HCT116 (cell line): ENCODE results near the gene OS9. TPM values are rescaled to one million over a fixed set of nuclear protein-coding genes. Genes with fewer than 3 reads are reported as not detected.
A peak's percentile ranks its signal among the peaks of the same experiment; 100 is the strongest.

ENCODE experiments used
- ATAC-seq: fragments of 200-7000 bp; cut with Tn5 transposase; 2 replicates; pipeline ENCODE4 v1.9.1; 2020; ENCODE audit warnings: mild to moderate bottlenecking, moderate library complexity
- BruUV-seq: library from RNA; stranded (reverse); fragments of 400-500 nt; replicated peaks from 2 replicates; lab custom pipeline; 2021; lab: Mats Ljungman, UMichigan
- CTCF ChIA-PET: fragments of 300-600 bp; sonication (Branson Sonifier 250); formaldehyde crosslinking; loops from one replicate; lab custom pipeline; 2021; ENCODE audit warnings: antibody characterized with exemption; lab: Charles Lee
- POLR2A ChIA-PET: fragments of 300-600, 350-600 bp; sonication (Branson Sonifier 250); formaldehyde crosslinking; loops from one replicate; lab custom pipeline; 2021; ENCODE audit warnings: antibody characterized with exemption; lab: Charles Lee
- RAD21 ChIA-PET, 2 experiments: fragments of 300-600 bp; sonication (Branson Sonifier 250); formaldehyde crosslinking; loops; one replicate each; lab custom pipeline; 2023; ENCODE audit warnings: low total read pairs in 2 of 2; ENCODE audit not compliant: uncharacterized antibody in 2 of 2, unreplicated experiment in 2 of 2, low non-redundant PET in 1 of 2; lab: Charles Lee
- DNase-seq: peaks from one replicate; pipeline ENCODE4 v3.0.0-alpha.2; 2010; ENCODE audit warnings: low read depth, low spot score
- H2AFZ ChIP-seq: fragments of 200-600 bp; shearing (Covaris generic), sonication (generic); 2 replicates; pipeline ENCODE4 v1.6.1; 2017; ENCODE audit warnings: low read depth, mixed run types, mixed read lengths, antibody characterized with exemption, low read length; ENCODE audit not compliant: poor library complexity, severe bottlenecking
- H3K27ac ChIP-seq: 2 replicates; pipeline ENCODE4 v1.5.1; 2012; ENCODE audit warnings: low read depth, low read length
- H3K27me3 ChIP-seq: fragments of 200-600 bp; sonication (generic); 2 replicates; pipeline ENCODE4 v1.6.1; 2016; ENCODE audit warnings: mixed run types, low read length, mixed read lengths; ENCODE audit not compliant: insufficient read depth
- H3K36me3 ChIP-seq, 2 experiments: fragments of 200-500 bp in 1 of 2; fragments of 200-600 bp in 1 of 2; sonication (Bioruptor generic) in 1 of 2; sonication (generic) in 1 of 2; 2 replicates each; pipeline versions ENCODE4 v1.5.1 to v1.6.1; 2014 to 2016; ENCODE audit warnings: low read length in 2 of 2, inconsistent platforms in 1 of 2, mixed read lengths in 1 of 2, mixed run types in 1 of 2; ENCODE audit not compliant: insufficient read depth in 2 of 2, control insufficient read depth in 1 of 2
- H3K4me1 ChIP-seq, 2 experiments: fragments of 200-600 bp in 1 of 2; sonication (generic) in 1 of 2; 2 replicates each; pipeline versions ENCODE4 v1.5.1 to v1.6.1; 2012 to 2017; ENCODE audit warnings: low read length in 2 of 2, inconsistent platforms in 1 of 2, mild to moderate bottlenecking in 1 of 2, mixed read lengths in 1 of 2, mixed run types in 1 of 2, moderate library complexity in 1 of 2; ENCODE audit not compliant: insufficient read depth in 2 of 2, control insufficient read depth in 1 of 2
- H3K4me2 ChIP-seq: fragments of 200-600 bp; sonication (generic); 2 replicates; pipeline ENCODE4 v1.6.1; 2017; ENCODE audit warnings: mixed run types, low read length, mixed read lengths
- H3K4me3 ChIP-seq, 2 experiments: fragments of 200-600 bp in 1 of 2; sonication (generic) in 1 of 2; replicated peaks in 1 of 2; 2 replicates each; pipeline ENCODE4 v1.5.1; 2011 to 2016; ENCODE audit warnings: low read length in 2 of 2, control low read depth in 1 of 2, low read depth in 1 of 2, mild to moderate bottlenecking in 1 of 2, mixed read lengths in 1 of 2, mixed run types in 1 of 2
- H3K79me2 ChIP-seq: fragments of 200-600 bp; sonication (generic); 2 replicates; pipeline ENCODE4 v1.6.1; 2017; ENCODE audit warnings: mild to moderate bottlenecking, mixed run types, low read length, moderate library complexity, mixed read lengths; ENCODE audit not compliant: insufficient read depth
- H3K9ac ChIP-seq: fragments of 200-600 bp; sonication (generic); 2 replicates; pipeline ENCODE4 v1.6.1; 2016; ENCODE audit warnings: low read length, mixed read lengths
- H3K9me2 ChIP-seq: fragments of 200-600 bp; sonication (generic), shearing (Covaris generic); 2 replicates; pipeline ENCODE4 v1.6.1; 2017; ENCODE audit warnings: mixed run types, mild to moderate bottlenecking, moderate library complexity; ENCODE audit not compliant: insufficient read depth
- H3K9me3 ChIP-seq, 2 experiments: fragments of 200-500 bp in 1 of 2; fragments of 200-600 bp in 1 of 2; sonication (Bioruptor generic) in 1 of 2; sonication (generic) in 1 of 2; 2 replicates each; pipeline ENCODE4 v1.6.1; 2014 to 2017; ENCODE audit warnings: low read length in 2 of 2, mixed read lengths in 2 of 2, inconsistent platforms in 1 of 2, low read depth in 1 of 2, mild to moderate bottlenecking in 1 of 2, mixed run types in 1 of 2, moderate library complexity in 1 of 2; ENCODE audit not compliant: control insufficient read depth in 1 of 2, insufficient read depth in 1 of 2
- H4K20me1 ChIP-seq: fragments of 200-600 bp; sonication (generic), shearing (Covaris generic); 2 replicates; pipeline ENCODE4 v1.6.1; 2017; ENCODE audit warnings: mixed run types, mild to moderate bottlenecking, moderate library complexity; ENCODE audit not compliant: insufficient read depth
- POLR2AphosphoS5 ChIP-seq: IDR thresholded peaks from 2 replicates; pipeline ENCODE4 v1.6.1; 2011; ENCODE audit warnings: mild to moderate bottlenecking, low read depth, low read length, moderate library complexity
- YY1 ChIP-seq: IDR thresholded peaks from 2 replicates; pipeline ENCODE4 v1.6.1; 2011; ENCODE audit warnings: low read length, low read depth, moderate library complexity, mild to moderate bottlenecking; ENCODE audit not compliant: insufficient replicate concordance; ENCODE audit errors: extremely low read depth
- intact Hi-C: fragments of 100-400 bp; cut with micrococcal nuclease; formaldehyde crosslinking; loops from 2 replicates; pipeline ENCODE4 v1.10.0; 2022
- total RNA-seq: library from RNA; stranded (reverse); gene quantifications from one replicate; pipeline ENCODE4 v1.2.1, GENCODE V29; 2021; ENCODE audit not compliant: unreplicated experiment
- TF ChIP-seq, protein P1 (sequence below): IDR thresholded peaks from 2 replicates; pipeline ENCODE4 v1.6.1; 2012; ENCODE audit warnings: low read depth
- TF ChIP-seq, protein P2 (sequence below): IDR thresholded peaks from 2 replicates; pipeline ENCODE4 v1.6.1; 2012

The OS9 gene
- total RNA-seq, 1 experiment from 2014 or later = 98.4 TPM

DNA sequence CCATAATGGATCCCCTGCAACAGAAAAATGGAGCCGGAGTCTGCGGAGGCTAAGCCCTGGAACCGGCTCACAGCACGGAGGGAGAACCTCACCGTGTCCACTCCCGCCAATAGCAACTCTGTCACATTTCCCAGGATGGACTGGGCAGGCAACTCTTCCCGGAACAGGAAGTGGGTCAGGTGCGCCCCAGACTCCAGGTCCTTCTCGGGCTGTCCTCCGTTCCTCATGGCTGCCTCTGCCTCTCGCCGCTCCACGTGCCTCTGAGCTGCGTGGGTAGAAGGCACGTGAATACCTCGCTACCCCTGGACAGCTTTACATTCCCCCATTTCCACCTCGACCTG, 70.7 kb downstream of the OS9 start:
- ATAC-seq (peak; percentile 33), DNase-seq (no peak)
- ChIA-PET POLR2A (interaction anchor here (0.7 to 0.9 kb wide), 2 partner anchors 20 to 177 kb away, joined by 3 to 4 read pairs; partner anchors contain the start of genes ATP23 and TSPAN31), RAD21 (no interaction called here), CTCF (interaction anchor here (4.0 kb wide), 1 partner anchor 8 kb away, joined by 51 read pairs; no protein-coding TSS in a partner anchor)
- H3K9me3 ChIP-seq = no peaks in the 10 kb centered on the region
- H3K36me3 ChIP-seq = peaks cover 10 to 15% of the 10 kb centered on the region in 2 experiments; a peak in 3 of 4 replicates
- H3K4me2 ChIP-seq = peak overlapping the region; percentile 100
- intact Hi-C loops = no loop called here
- no peaks in the 10 kb centered on the region for H4K20me1 ChIP-seq
- H3K9ac ChIP-seq = peak overlapping the region; percentile 81
- H3K9me2 ChIP-seq = no peaks in the 10 kb centered on the region
- no TSS peak for BruUV-seq
- H3K4me3 ChIP-seq = peak overlapping the region; percentile 72 to 81
- H3K27ac ChIP-seq = peak overlapping the region; percentile 73
- peak; percentile 77 for TF ChIP-seq POLR2AphosphoS5
- TF ChIP-seq, protein P1, sequence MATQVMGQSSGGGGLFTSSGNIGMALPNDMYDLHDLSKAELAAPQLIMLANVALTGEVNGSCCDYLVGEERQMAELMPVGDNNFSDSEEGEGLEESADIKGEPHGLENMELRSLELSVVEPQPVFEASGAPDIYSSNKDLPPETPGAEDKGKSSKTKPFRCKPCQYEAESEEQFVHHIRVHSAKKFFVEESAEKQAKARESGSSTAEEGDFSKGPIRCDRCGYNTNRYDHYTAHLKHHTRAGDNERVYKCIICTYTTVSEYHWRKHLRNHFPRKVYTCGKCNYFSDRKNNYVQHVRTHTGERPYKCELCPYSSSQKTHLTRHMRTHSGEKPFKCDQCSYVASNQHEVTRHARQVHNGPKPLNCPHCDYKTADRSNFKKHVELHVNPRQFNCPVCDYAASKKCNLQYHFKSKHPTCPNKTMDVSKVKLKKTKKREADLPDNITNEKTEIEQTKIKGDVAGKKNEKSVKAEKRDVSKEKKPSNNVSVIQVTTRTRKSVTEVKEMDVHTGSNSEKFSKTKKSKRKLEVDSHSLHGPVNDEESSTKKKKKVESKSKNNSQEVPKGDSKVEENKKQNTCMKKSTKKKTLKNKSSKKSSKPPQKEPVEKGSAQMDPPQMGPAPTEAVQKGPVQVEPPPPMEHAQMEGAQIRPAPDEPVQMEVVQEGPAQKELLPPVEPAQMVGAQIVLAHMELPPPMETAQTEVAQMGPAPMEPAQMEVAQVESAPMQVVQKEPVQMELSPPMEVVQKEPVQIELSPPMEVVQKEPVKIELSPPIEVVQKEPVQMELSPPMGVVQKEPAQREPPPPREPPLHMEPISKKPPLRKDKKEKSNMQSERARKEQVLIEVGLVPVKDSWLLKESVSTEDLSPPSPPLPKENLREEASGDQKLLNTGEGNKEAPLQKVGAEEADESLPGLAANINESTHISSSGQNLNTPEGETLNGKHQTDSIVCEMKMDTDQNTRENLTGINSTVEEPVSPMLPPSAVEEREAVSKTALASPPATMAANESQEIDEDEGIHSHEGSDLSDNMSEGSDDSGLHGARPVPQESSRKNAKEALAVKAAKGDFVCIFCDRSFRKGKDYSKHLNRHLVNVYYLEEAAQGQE = no peak
- TF ChIP-seq, protein P2, sequence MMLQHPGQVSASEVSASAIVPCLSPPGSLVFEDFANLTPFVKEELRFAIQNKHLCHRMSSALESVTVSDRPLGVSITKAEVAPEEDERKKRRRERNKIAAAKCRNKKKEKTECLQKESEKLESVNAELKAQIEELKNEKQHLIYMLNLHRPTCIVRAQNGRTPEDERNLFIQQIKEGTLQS = no peak
- peak; percentile 4 for TF ChIP-seq YY1
- no peaks in the 10 kb centered on the region; the same call in 1 of the 2 replicates for H3K79me2 ChIP-seq
- peaks cover 11 to 40% of the 10 kb centered on the region in 2 experiments for H3K4me1 ChIP-seq
- no peaks in the 10 kb centered on the region for H3K27me3 ChIP-seq
- H2AFZ ChIP-seq = peak overlapping the region; percentile 79
